Caco-2 (cell line): Measurements from ENCODE around the gene HINFP. TPM values are rescaled to one million over a fixed set of nuclear protein-coding genes. Genes with fewer than 3 reads are reported as not detected.

ENCODE experiments used
- BruUV-seq: library from RNA; stranded (reverse); fragments of 400-500 nt; replicated peaks from 2 replicates; lab custom pipeline; 2021; lab: Mats Ljungman, UMichigan
- CTCF ChIA-PET: fragments of 300-600 bp; sonication (Branson Sonifier 250); formaldehyde crosslinking; loops from one replicate; lab custom pipeline; 2022; ENCODE audit warnings: antibody characterized with exemption; lab: Charles Lee
- POLR2A ChIA-PET: fragments of 300-600 bp; sonication (Branson Sonifier 250); formaldehyde crosslinking; loops from one replicate; lab custom pipeline; 2022; ENCODE audit warnings: antibody characterized with exemption; lab: Charles Lee
- DNase-seq, 2 experiments: peaks; one replicate each; pipeline versions ENCODE4 v3.0.0 to v3.0.0-alpha.2; 2020 to 2022
- H3K27me3 ChIP-seq: replicated peaks from 2 replicates; pipeline ENCODE4 v1.6.0; 2011; ENCODE audit warnings: low read length; ENCODE audit not compliant: control insufficient read depth, insufficient read depth
- H3K36me3 ChIP-seq: 2 replicates; pipeline ENCODE4 v1.5.1; 2011; ENCODE audit warnings: low read length; ENCODE audit not compliant: control insufficient read depth, insufficient read depth
- H3K4me1 ChIP-seq: fragments of 250-450 bp; sonication (Bioruptor Pico); 2 replicates; pipeline ENCODE4 v1.5.1; 2020; ENCODE audit warnings: mild to moderate bottlenecking
- H3K4me3 ChIP-seq: 2 replicates; pipeline ENCODE4 v1.5.1; 2011; ENCODE audit warnings: low read depth, mild to moderate bottlenecking, control low read depth, low read length
- H3K9me3 ChIP-seq: fragments of 250-450 bp; sonication (Bioruptor Pico); 2 replicates; pipeline ENCODE4 v1.5.1; 2020; ENCODE audit warnings: mild to moderate bottlenecking, moderate library complexity
- H3K27ac Mint-ChIP-seq: one replicate; pipeline ENCODE4 v1.8.0; 2022; ENCODE audit warnings: mixed read lengths; ENCODE audit not compliant: unreplicated experiment
- H3K27me3 Mint-ChIP-seq: one replicate; pipeline ENCODE4 v1.8.0; 2022; ENCODE audit warnings: mixed read lengths; ENCODE audit not compliant: insufficient read depth, unreplicated experiment
- H3K36me3 Mint-ChIP-seq: one replicate; pipeline ENCODE4 v1.8.0; 2022; ENCODE audit warnings: mild to moderate bottlenecking, mixed read lengths; ENCODE audit not compliant: insufficient read depth, unreplicated experiment
- H3K4me1 Mint-ChIP-seq: one replicate; pipeline ENCODE4 v1.8.0; 2022; ENCODE audit warnings: low read depth, mixed read lengths; ENCODE audit not compliant: unreplicated experiment
- H3K4me3 Mint-ChIP-seq: one replicate; pipeline ENCODE4 v1.8.0; 2022; ENCODE audit warnings: mild to moderate bottlenecking, moderate library complexity, mixed read lengths; ENCODE audit not compliant: unreplicated experiment
- H3K9me3 Mint-ChIP-seq: one replicate; pipeline ENCODE4 v1.8.0; 2022; ENCODE audit warnings: mixed read lengths; ENCODE audit not compliant: unreplicated experiment
- CTCF ChIP-seq, 2 experiments: fragments of 200-600 bp in 1 of 2; IDR thresholded peaks; 1 replicate in 1 of 2; 2 replicates in 1 of 2; pipeline versions ENCODE4 v1.5.1 to v1.8.0; 2011 to 2022; ENCODE audit warnings: antibody characterized with exemption in 1 of 2, control low read depth in 1 of 2, inconsistent platforms in 1 of 2, low read depth in 1 of 2, low read length in 1 of 2, mild to moderate bottlenecking in 1 of 2, moderate library complexity in 1 of 2; ENCODE audit not compliant: insufficient read depth in 1 of 2, severe bottlenecking in 1 of 2, unreplicated experiment in 1 of 2
- intact Hi-C: fragments of 100-400 bp; cut with micrococcal nuclease; formaldehyde crosslinking; loops from one replicate; pipeline ENCODE4 v1.10.0; 2022; ENCODE audit not compliant: unreplicated experiment
- total RNA-seq: library from RNA; stranded (reverse); gene quantifications from 2 replicates; pipeline ENCODE4 v1.2.3, GENCODE V29; 2022

The HINFP gene
- total RNA-seq, 1 experiment from 2014 or later = 61.6 TPM

- TF ChIP-seq CTCF (IDR thresholded peaks at IDR 0.05; ENCODE audit: insufficient read depth in 1 of 2, low read depth in 1 of 2, low read length in 1 of 2, severe bottlenecking in 1 of 2, unreplicated experiment in 1 of 2) = no peak
- Mint-ChIP-seq H3K4me1 (peaks cover 21% of the 10 kb centered on the region), H3K36me3 (peaks cover 36% of the 10 kb centered on the region), H3K27me3 (no peaks in the 10 kb centered on the region), H3K27ac (peak overlapping the region; percentile 90), H3K9me3 (no peaks in the 10 kb centered on the region), H3K4me3 (peak overlapping the region; percentile 88)
- no peak for DNase-seq
- Histone ChIP-seq H3K9me3 (no peaks in the 10 kb centered on the region), H3K4me3 (peak overlapping the region; percentile 84), H3K4me1 (peaks cover 18% of the 10 kb centered on the region), H3K36me3 (peaks cover 5% of the 10 kb centered on the region; the same call in 1 of the 2 replicates), H3K27me3 (no peaks in the 10 kb centered on the region)
- intact Hi-C loops = loop anchor here (1.0 kb wide), 3 partner anchors 14 to 26 kb away; partner anchors contain the start of genes C2CD2L and DPAGT1
- ChIA-PET POLR2A (interaction anchor here (0.5 to 2.4 kb wide), 23 partner anchors 10 to 870 kb away, joined by 3 to 71 read pairs (median 4); partner anchors contain the start of genes C2CD2L, CBL, DDX6 and DPAGT1), CTCF (interaction anchor here (0.6 to 2.4 kb wide), 23 partner anchors 13 to 826 kb away, joined by 3 to 19 read pairs (median 4); partner anchors contain the start of genes C1QTNF5, C2CD2L, CBL and DPAGT1)
- TSS peak; percentile 78 for BruUV-seq
These were observed 388 bp downstream of the HINFP start for GRCh38 chr11:119121811-119122124.

DNA sequence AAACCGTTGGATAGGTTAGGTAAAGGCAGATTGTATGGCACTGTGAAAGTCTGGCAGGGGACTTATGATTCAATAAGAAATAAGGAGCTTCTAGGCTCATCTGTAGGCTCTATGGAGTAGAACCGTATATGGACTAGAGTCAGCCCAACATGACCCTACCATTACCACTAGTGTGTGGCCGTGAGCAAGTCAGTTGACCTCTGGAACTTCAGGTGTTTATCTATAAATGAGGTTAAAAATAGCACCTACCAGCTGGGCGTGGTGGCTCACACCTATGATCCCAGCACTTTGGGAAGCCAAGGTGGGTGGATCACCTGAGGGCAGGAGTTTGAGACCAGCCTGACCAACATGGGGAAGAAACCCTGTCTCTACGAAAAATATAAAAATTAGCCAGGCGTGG is 4.4 kb downstream of the HINFP start:
- ChIA-PET POLR2A (interaction anchor here (0.6 to 1.0 kb wide), 2 partner anchors 24 to 86 kb away, joined by 5 to 6 read pairs; partner anchors contain the start of gene DPAGT1), CTCF (interaction anchor here (0.6 to 1.6 kb wide), 3 partner anchors 24 to 505 kb away, joined by 3 to 4 read pairs (median 3); no protein-coding TSS in a partner anchor)
- no peak for TF ChIP-seq CTCF (IDR thresholded peaks at IDR 0.05; ENCODE audit: insufficient read depth in 1 of 2, low read depth in 1 of 2, low read length in 1 of 2, severe bottlenecking in 1 of 2, unreplicated experiment in 1 of 2)
- no TSS peak for BruUV-seq
- Histone ChIP-seq H3K9me3 (no peaks in the 10 kb centered on the region), H3K36me3 (peaks cover 10% of the 10 kb centered on the region), H3K4me1 (peaks cover 14% of the 10 kb centered on the region), H3K4me3 (no peak overlapping the region), H3K27me3 (no peaks in the 10 kb centered on the region)
- Mint-ChIP-seq H3K27me3 (no peaks in the 10 kb centered on the region), H3K27ac (no peak overlapping the region), H3K4me1 (peaks cover 16% of the 10 kb centered on the region), H3K9me3 (no peaks in the 10 kb centered on the region), H3K4me3 (no peak overlapping the region), H3K36me3 (peaks cover 66% of the 10 kb centered on the region)
- intact Hi-C loops = no loop called here
- DNase-seq = no peak

DNA sequence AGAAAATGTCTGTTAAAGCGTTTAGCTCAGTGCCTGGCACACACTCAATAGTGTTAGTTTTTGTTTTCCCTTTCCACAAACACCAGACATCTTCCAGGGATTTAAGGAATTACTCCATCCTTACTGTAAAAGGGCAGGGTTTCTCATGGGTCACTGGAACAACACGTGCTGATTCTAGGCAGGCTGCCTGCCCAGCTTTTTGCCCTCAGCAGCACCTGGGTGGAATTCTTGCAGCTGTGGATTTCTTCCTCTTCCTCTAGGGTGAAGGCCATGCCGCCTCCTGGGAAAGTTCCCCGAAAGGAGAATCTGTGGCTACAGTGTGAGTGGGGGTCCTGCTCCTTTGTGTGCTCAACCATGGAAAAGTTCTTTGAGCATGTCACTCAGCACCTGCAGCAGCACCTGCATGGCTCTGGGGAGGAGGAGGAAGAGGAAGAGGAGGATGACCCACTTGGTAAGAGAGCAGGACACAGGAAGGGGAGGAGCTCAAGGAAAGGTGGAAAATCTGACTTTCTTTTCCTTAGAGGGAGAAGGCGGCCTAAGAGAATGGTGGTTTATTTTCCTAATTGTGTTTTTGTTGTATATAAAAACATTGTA is 5.4 kb downstream of the HINFP start:
- POLR2A ChIA-PET = interaction anchor here (1.0 kb wide), 1 partner anchor 25 kb away, joined by 5 read pairs; the partner anchor contains the start of gene DPAGT1
- Mint-ChIP-seq H3K9me3 (no peaks in the 10 kb centered on the region), H3K4me1 (peaks cover 15% of the 10 kb centered on the region), H3K36me3 (peaks cover 64% of the 10 kb centered on the region), H3K27me3 (no peaks in the 10 kb centered on the region), H3K27ac (no peak overlapping the region), H3K4me3 (no peak overlapping the region)
- Histone ChIP-seq H3K4me1 (peaks cover 14% of the 10 kb centered on the region), H3K4me3 (no peak overlapping the region), H3K27me3 (no peaks in the 10 kb centered on the region), H3K36me3 (peaks cover 13% of the 10 kb centered on the region), H3K9me3 (no peaks in the 10 kb centered on the region)
- no TSS peak for BruUV-seq
- DNase-seq = no peak
- CTCF ChIA-PET = interaction anchor here (1.2 kb wide), 1 partner anchor 25 kb away, joined by 4 read pairs; no protein-coding TSS in a partner anchor
- TF ChIP-seq CTCF (IDR thresholded peaks at IDR 0.05; ENCODE audit: insufficient read depth in 1 of 2, low read depth in 1 of 2, low read length in 1 of 2, severe bottlenecking in 1 of 2, unreplicated experiment in 1 of 2) = no peak
- intact Hi-C loops = no loop called here
